H9 (cell line): ENCODE results near the gene UROS. TPM values are rescaled to one million over a fixed set of nuclear protein-coding genes. Genes with fewer than 3 reads are reported as not detected.

Source experiments
- DNase-seq: peaks from one replicate; pipeline ENCODE4 v3.0.0-alpha.2; 2017
- H2AFZ ChIP-seq: one replicate; pipeline ENCODE4 v1.6.1; 2013; ENCODE audit warnings: mild to moderate bottlenecking, low read length, control low read depth, moderate library complexity
- H2AK5ac ChIP-seq: 2 replicates; pipeline ENCODE4 v1.6.1; 2013; ENCODE audit warnings: low read length, control low read depth, mixed read lengths; ENCODE audit not compliant: insufficient read length
- H2BK120ac ChIP-seq: one replicate; pipeline ENCODE4 v1.6.1; 2013; ENCODE audit warnings: low read depth, mild to moderate bottlenecking, low read length, control low read depth, inconsistent platforms; ENCODE audit not compliant: poor library complexity, severe bottlenecking
- H2BK12ac ChIP-seq: 2 replicates; pipeline ENCODE4 v1.6.1; 2013; ENCODE audit warnings: low read length, control low read depth, mixed read lengths, low read depth; ENCODE audit not compliant: insufficient read length
- H2BK15ac ChIP-seq: 2 replicates; pipeline ENCODE4 v1.6.1; 2013; ENCODE audit warnings: low read depth, low read length, control low read depth
- H2BK20ac ChIP-seq: one replicate; pipeline ENCODE4 v1.6.1; 2013; ENCODE audit warnings: low read depth, mild to moderate bottlenecking, low read length, control low read depth, inconsistent platforms; ENCODE audit not compliant: poor library complexity, severe bottlenecking
- H2BK5ac ChIP-seq: 2 replicates; pipeline ENCODE4 v1.6.1; 2013; ENCODE audit warnings: low read length, control low read depth, mixed read lengths; ENCODE audit not compliant: insufficient read length
- H3K14ac ChIP-seq: 2 replicates; pipeline ENCODE4 v1.6.1; 2013; ENCODE audit warnings: low read length, control low read depth; ENCODE audit not compliant: insufficient read depth
- H3K18ac ChIP-seq: 2 replicates; pipeline ENCODE4 v1.6.1; 2013; ENCODE audit warnings: low read depth, mild to moderate bottlenecking, mixed read lengths, low read length, control low read depth; ENCODE audit not compliant: insufficient read length
- H3K23ac ChIP-seq: 2 replicates; pipeline ENCODE4 v1.6.1; 2013; ENCODE audit warnings: low read length, control low read depth, mixed read lengths, low read depth; ENCODE audit not compliant: insufficient read length
- H3K23me2 ChIP-seq: 2 replicates; pipeline ENCODE4 v1.6.1; 2013; ENCODE audit warnings: low read depth, mild to moderate bottlenecking, mixed read lengths, low read length, control low read depth; ENCODE audit not compliant: insufficient read length, poor library complexity, severe bottlenecking
- H3K27ac ChIP-seq: 2 replicates; pipeline ENCODE4 v1.5.1; 2013; ENCODE audit warnings: low read length, control low read depth, mixed read lengths, low read depth; ENCODE audit not compliant: insufficient read length
- H3K27me3 ChIP-seq: 2 replicates; pipeline ENCODE4 v1.6.1; 2013; ENCODE audit warnings: low read length, control low read depth, inconsistent platforms; ENCODE audit not compliant: insufficient read depth
- H3K4ac ChIP-seq: 2 replicates; pipeline ENCODE4 v1.6.1; 2013; ENCODE audit warnings: low read depth, mild to moderate bottlenecking, control low read depth, inconsistent platforms, low read length, moderate library complexity
- H3K4me1 ChIP-seq: 2 replicates; pipeline ENCODE4 v1.6.1; 2013; ENCODE audit warnings: low read length, control low read depth, inconsistent platforms; ENCODE audit not compliant: insufficient read depth
- H3K4me2 ChIP-seq: 2 replicates; pipeline ENCODE4 v1.6.1; 2013; ENCODE audit warnings: low read length, control low read depth, mixed read lengths; ENCODE audit not compliant: insufficient read length, insufficient read depth
- H3K56ac ChIP-seq: 2 replicates; pipeline ENCODE4 v1.6.1; 2013; ENCODE audit warnings: low read depth, mild to moderate bottlenecking, mixed read lengths, low read length, control low read depth; ENCODE audit not compliant: insufficient read length
- H3K79me1 ChIP-seq: 2 replicates; pipeline ENCODE4 v1.6.1; 2013; ENCODE audit warnings: low read depth, mild to moderate bottlenecking, moderate library complexity, low read length, control low read depth, inconsistent platforms; ENCODE audit not compliant: insufficient read depth, poor library complexity, severe bottlenecking
- H3K79me2 ChIP-seq: 2 replicates; pipeline ENCODE4 v1.6.1; 2013; ENCODE audit warnings: low read length, control low read depth, inconsistent platforms; ENCODE audit not compliant: insufficient read depth
- H3K9ac ChIP-seq: 2 replicates; pipeline ENCODE4 v1.6.1; 2013; ENCODE audit warnings: low read length, control low read depth, mixed read lengths; ENCODE audit not compliant: insufficient read length; ENCODE audit errors: extremely low read depth
- H3K9me3 ChIP-seq: one replicate; pipeline ENCODE4 v1.6.1; 2013; ENCODE audit warnings: low read depth, low read length, inconsistent platforms; ENCODE audit not compliant: control insufficient read depth
- H3T11ph ChIP-seq: one replicate; pipeline ENCODE4 v1.6.1; 2013; ENCODE audit warnings: mild to moderate bottlenecking, low read length, control low read depth, inconsistent platforms
- H4K20me1 ChIP-seq: one replicate; pipeline ENCODE4 v1.6.1; 2013; ENCODE audit not compliant: control insufficient read depth, insufficient read length, insufficient read depth
- H4K5ac ChIP-seq: 2 replicates; pipeline ENCODE4 v1.6.1; 2013; ENCODE audit warnings: low read depth, mild to moderate bottlenecking, mixed read lengths, low read length, control low read depth; ENCODE audit not compliant: insufficient read length
- H4K8ac ChIP-seq: replicated peaks from 2 replicates; pipeline ENCODE4 v1.6.1; 2013; ENCODE audit warnings: low read length, control low read depth, mixed read lengths, low read depth; ENCODE audit not compliant: insufficient read length
- H4K91ac ChIP-seq: 2 replicates; pipeline ENCODE4 v1.6.1; 2013; ENCODE audit warnings: low read depth, mild to moderate bottlenecking, moderate library complexity, mixed read lengths, low read length, control low read depth; ENCODE audit not compliant: insufficient read length
- H3K27ac Mint-ChIP-seq, 3 experiments: 2 replicates in 2 of 3; 3 replicates in 1 of 3; pipeline ENCODE4 v1.8.0; 2020 to 2021; ENCODE audit warnings: mixed read lengths in 3 of 3, mild to moderate bottlenecking in 1 of 3, moderate library complexity in 1 of 3
- H3K27me3 Mint-ChIP-seq: 2 replicates; pipeline ENCODE4 v1.8.0; 2021; ENCODE audit warnings: low read depth, mild to moderate bottlenecking, moderate library complexity, mixed read lengths
- H3K36me3 Mint-ChIP-seq, 3 experiments: 2 replicates in 2 of 3; 3 replicates in 1 of 3; pipeline ENCODE4 v1.8.0; 2020 to 2021; ENCODE audit warnings: low read depth in 3 of 3, mixed read lengths in 3 of 3; ENCODE audit not compliant: insufficient read depth in 1 of 3
- H3K4me1 Mint-ChIP-seq, 2 experiments: 2 replicates each; pipeline ENCODE4 v1.8.0; 2020; ENCODE audit warnings: mixed read lengths in 2 of 2
- H3K4me3 Mint-ChIP-seq, 2 experiments: 2 replicates in 1 of 2; 3 replicates in 1 of 2; pipeline ENCODE4 v1.8.0; 2020 to 2021; ENCODE audit warnings: mild to moderate bottlenecking in 2 of 2, mixed read lengths in 2 of 2, moderate library complexity in 1 of 2
- H3K9me3 Mint-ChIP-seq, 2 experiments: 2 replicates in 1 of 2; 3 replicates in 1 of 2; pipeline ENCODE4 v1.8.0; 2020; ENCODE audit warnings: mild to moderate bottlenecking in 2 of 2, mixed read lengths in 2 of 2, moderate library complexity in 1 of 2
- CTCF ChIP-seq: fragments of 200-600 bp; sonication (generic); conservative IDR thresholded peaks from 3 replicates; pipeline ENCODE4 v1.8.0; 2021; ENCODE audit warnings: antibody characterized with exemption, mild to moderate bottlenecking
- WGBS: extraction: QIAGEN DNeasy Blood & Tissue Kit; methylation state at CpG from one replicate; pipeline ENCODE4 v1.1.7; 2013; ENCODE audit warnings: missing lambda C conversion rate, low lambda C conversion rate, mixed read lengths; ENCODE audit not compliant: insufficient read length; ENCODE audit errors: extremely low coverage; 5-methylcytosine and 5-hydroxymethylcytosine counted together
- total RNA-seq: library from RNA; stranded (reverse); gene quantifications from 2 replicates; pipeline ENCODE4 v1.2.1, GENCODE V29; 2021

UROS gene
- total RNA-seq, 1 experiment from 2014 or later = 42.3 TPM

GRCh38 chr10:125840955-125841354 lies 17.9 kb upstream of the UROS start:
- no peak overlapping the region for H3K27ac ChIP-seq
- H3T11ph ChIP-seq = no peak overlapping the region
- H2AFZ ChIP-seq = no peak overlapping the region
- no peaks in the 10 kb centered on the region for H3K23me2 ChIP-seq
- H2BK12ac ChIP-seq = no peak overlapping the region
- H3K9me3 ChIP-seq = no peaks in the 10 kb centered on the region
- no CpG with 5 or more reads among the region's 3 CpGs for WGBS
- no peak overlapping the region for H3K56ac ChIP-seq
- H2BK5ac ChIP-seq = no peak overlapping the region
- no peak overlapping the region for H2BK20ac ChIP-seq
- no peaks in the 10 kb centered on the region for H3K79me2 ChIP-seq
- Mint-ChIP-seq H3K27me3 (no peaks in the 10 kb centered on the region), H3K4me3 (no peak overlapping the region), H3K27ac (no peak overlapping the region; a peak in 1 of 7 replicates), H3K36me3 (peaks cover 13 to 50% (median 40%) of the 10 kb centered on the region in 3 experiments; a peak in 5 of 7 replicates), H3K9me3 (no peaks in the 10 kb centered on the region), H3K4me1 (no peaks in the 10 kb centered on the region)
- no peak overlapping the region for H3K23ac ChIP-seq
- H3K9ac ChIP-seq = no peak overlapping the region
- H3K27me3 ChIP-seq = no peaks in the 10 kb centered on the region
- no peak overlapping the region for H3K18ac ChIP-seq
- no peak overlapping the region for H4K5ac ChIP-seq
- no peak overlapping the region for H3K4me2 ChIP-seq
- H3K14ac ChIP-seq = no peak overlapping the region
- no peak overlapping the region for H4K8ac ChIP-seq
- no peaks in the 10 kb centered on the region for H3K4me1 ChIP-seq
- no peak for DNase-seq
- H2BK15ac ChIP-seq = no peak overlapping the region
- H3K4ac ChIP-seq = no peak overlapping the region
- no peak overlapping the region for H2AK5ac ChIP-seq
- H4K91ac ChIP-seq = no peak overlapping the region
- TF ChIP-seq CTCF = no peak
- no peaks in the 10 kb centered on the region for H3K79me1 ChIP-seq
- H2BK120ac ChIP-seq = no peak overlapping the region
- H4K20me1 ChIP-seq = peaks cover 2% of the 10 kb centered on the region
